GM12801 (cell line): ENCODE measurements around the gene CNNM2.

Experiments
- CTCF ChIP-seq: IDR thresholded peaks from one replicate; pipeline ENCODE4 v1.5.1; 2011; ENCODE audit warnings: control low read depth; ENCODE audit not compliant: insufficient read length; ENCODE audit errors: extremely low read depth

Gene CNNM2

GRCh38 chr10:102945962-102946361 lies 27.9 kb downstream of the CNNM2 start:
- TF ChIP-seq CTCF = no peak

GRCh38 chr10:102946992-102947391 lies 28.9 kb downstream of the CNNM2 start:
- TF ChIP-seq CTCF = no peak

- TF ChIP-seq CTCF = no peak
These were observed 30.1 kb downstream of the CNNM2 start for GRCh38 chr10:102948176-102948575.

GRCh38 chr10:102948786-102949185 lies 30.7 kb downstream of the CNNM2 start:
- TF ChIP-seq CTCF = no peak

- TF ChIP-seq CTCF = no peak
These were observed 31.8 kb downstream of the CNNM2 start for GRCh38 chr10:102949916-102950315.

- TF ChIP-seq CTCF = no peak
These were observed 33.2 kb downstream of the CNNM2 start for GRCh38 chr10:102951316-102951715.

- TF ChIP-seq CTCF = no peak
These were observed 41.3 kb downstream of the CNNM2 start for GRCh38 chr10:102959360-102959759.

GRCh38 chr10:102960157-102960556 lies 42.1 kb downstream of the CNNM2 start:
- no peak for TF ChIP-seq CTCF
